GM19438 (cell line): ENCODE data around the gene FUT2.

Experiments used
- ATAC-seq: cut with Tn5 transposase; IDR thresholded peaks from one replicate; pipeline ENCODE4 v1.9.1; 2021; ENCODE audit warnings: low read depth; ENCODE audit not compliant: unreplicated experiment

FUT2 gene

DNA sequence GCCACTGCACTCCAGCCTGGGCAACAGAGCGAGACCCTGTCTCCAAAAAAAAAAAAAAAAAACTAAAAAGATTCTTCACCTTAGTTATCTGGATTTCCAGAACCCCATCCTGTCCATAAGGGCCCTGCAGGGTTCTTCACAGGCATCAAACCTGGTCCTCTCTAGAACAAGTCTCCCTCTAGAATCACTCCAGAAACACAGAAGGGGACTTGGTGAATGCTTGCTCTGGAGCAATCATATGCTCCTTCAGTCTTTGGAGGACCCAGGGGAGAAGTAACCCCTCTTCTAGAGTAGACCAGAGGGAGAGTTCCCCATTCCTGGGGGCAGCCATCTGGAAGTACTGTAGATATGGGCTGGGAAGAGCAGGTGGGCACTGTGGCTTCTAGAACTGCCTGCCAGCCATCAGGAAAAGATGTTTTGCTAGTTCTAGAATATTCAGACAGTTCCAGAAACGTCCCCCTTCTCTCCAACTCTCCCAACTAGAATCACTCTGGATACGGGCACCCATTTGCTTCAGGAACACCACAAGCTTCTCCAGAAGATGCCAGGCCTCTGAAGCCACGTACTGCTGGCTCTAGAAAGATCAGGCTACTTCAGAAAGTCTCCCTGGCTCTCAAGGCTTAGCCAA lies 53.9 kb downstream of the FUT2 start:
- no peak for ATAC-seq

- no peak for ATAC-seq
Measured at GRCh38 chr19:48750351-48750750, 54.6 kb downstream of the FUT2 start.

- ATAC-seq = no peak
Measured at GRCh38 chr19:48750771-48751504, 55.2 kb downstream of the FUT2 start.

GRCh38 chr19:48751845-48752495 lies 56.2 kb downstream of the FUT2 start:
- no peak for ATAC-seq

DNA sequence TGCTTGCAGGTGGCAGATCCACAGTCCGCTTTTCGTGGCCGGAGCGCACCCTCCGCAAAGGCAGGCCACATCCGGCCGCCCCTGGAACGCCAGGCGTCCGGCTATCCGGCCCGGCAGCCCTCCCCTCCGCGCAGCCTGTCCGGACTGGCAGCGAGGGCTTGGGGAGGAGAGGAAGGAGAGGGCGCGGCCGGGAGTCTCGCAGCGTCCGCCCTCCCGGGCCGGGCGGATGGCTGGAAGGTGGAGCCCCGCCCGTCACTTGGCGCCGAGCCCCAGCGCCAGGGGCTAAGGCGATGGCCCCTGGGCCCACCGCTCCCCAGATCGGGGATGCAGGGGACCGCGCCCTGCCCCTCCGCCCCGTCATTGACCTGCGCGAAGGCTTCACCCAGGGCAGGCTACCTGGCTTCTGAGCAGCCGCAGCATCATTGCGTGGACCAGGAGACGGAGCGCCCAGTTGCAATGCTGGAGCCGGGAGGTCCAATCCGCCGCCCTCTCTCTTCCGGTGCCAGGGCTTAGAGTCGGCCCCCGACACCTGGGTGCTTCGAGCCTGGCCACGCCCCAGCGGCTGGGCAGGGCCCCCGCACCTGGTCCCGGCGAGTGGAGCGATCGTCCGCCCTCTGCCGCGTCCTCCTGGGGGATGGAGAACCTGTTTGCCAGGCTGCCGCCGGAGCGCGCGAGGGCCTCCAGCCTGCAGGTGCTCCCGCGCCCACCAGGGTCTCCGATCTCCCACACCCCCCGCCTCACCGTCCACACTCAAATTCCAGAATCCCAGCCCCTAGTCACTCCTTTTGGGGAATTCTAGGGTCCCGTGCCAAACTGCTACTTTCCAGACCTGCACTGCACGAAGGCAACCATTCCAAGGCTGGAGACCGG lies 57.0 kb downstream of the FUT2 start, which contains the start of gene FUT1:
TSS of gene FUT1 (minus strand) at position 146 of the 870 bp plus-strand sequence. CDS start 1,360 bp downstream, outside the sequence.
- ATAC-seq = no peak

- no peak for ATAC-seq
Measured at GRCh38 chr19:48755084-48755641, 59.4 kb downstream of the FUT2 start, which contains the start of gene FGF21. FGF21 (plus strand) TSS chr19:48755524; CDS start chr19:48756237, 713 bp downstream.
